PC-3 (cell line): ENCODE measurements around the gene MLF2. TPM values are rescaled to one million over a fixed set of nuclear protein-coding genes. Genes with fewer than 3 reads are reported as not detected.
A peak's percentile ranks its signal among the peaks of the same experiment; 100 is the strongest.

Experiments used
- ATAC-seq: fragments of 200-7000 bp; cut with Tn5 transposase; 2 replicates; pipeline ENCODE4 v1.9.1; 2020; ENCODE audit warnings: mild to moderate bottlenecking, moderate library complexity
- BruUV-seq: library from RNA; stranded (reverse); fragments of 400-500 nt; replicated peaks from 2 replicates; lab custom pipeline; 2021; lab: Mats Ljungman, UMichigan
- CTCF ChIA-PET: fragments of 300-600 bp; sonication (Branson Sonifier 250); formaldehyde crosslinking; loops from one replicate; lab custom pipeline; 2022; ENCODE audit warnings: antibody characterized with exemption; lab: Charles Lee
- POLR2A ChIA-PET: fragments of 300-600 bp; sonication (Branson Sonifier 250); formaldehyde crosslinking; loops from one replicate; lab custom pipeline; 2022; ENCODE audit warnings: antibody characterized with exemption; ENCODE audit not compliant: unreplicated experiment; lab: Charles Lee
- DNase-seq: peaks from one replicate; pipeline ENCODE4 v3.0.0-alpha.2; 2015
- H2AFZ ChIP-seq: fragments of 300-600 bp; sonication (generic); 2 replicates; pipeline ENCODE4 v1.6.0; 2016; ENCODE audit warnings: antibody characterized with exemption, low read length
- H3F3A ChIP-seq: fragments of 300-600 bp; sonication (generic); one replicate; pipeline ENCODE4 v1.6.0; 2017; ENCODE audit warnings: antibody characterized with exemption, low read length, control low read depth, mild to moderate bottlenecking; ENCODE audit not compliant: unreplicated experiment
- H3K27ac ChIP-seq: fragments of 300-600 bp; sonication (generic); 2 replicates; pipeline ENCODE4 v1.5.1; 2016; ENCODE audit warnings: mild to moderate bottlenecking, low read length
- H3K27me3 ChIP-seq: fragments of 300-600 bp; sonication (generic); 2 replicates; pipeline ENCODE4 v1.6.1; 2016; ENCODE audit warnings: low read length, mixed read lengths
- H3K36me3 ChIP-seq: fragments of 300-600 bp; sonication (generic); 2 replicates; pipeline ENCODE4 v1.6.1; 2016; ENCODE audit warnings: low read depth, mixed run types, low read length, mixed read lengths
- H3K4me1 ChIP-seq: fragments of 300-600 bp; sonication (generic); 2 replicates; pipeline ENCODE4 v1.5.1; 2016; ENCODE audit warnings: low read length; ENCODE audit not compliant: insufficient read depth
- H3K4me2 ChIP-seq: fragments of 300-600 bp; sonication (generic); 2 replicates; pipeline ENCODE4 v1.6.0; 2016; ENCODE audit warnings: low read length
- H3K4me3 ChIP-seq: fragments of 300-600 bp; sonication (generic); 2 replicates; pipeline ENCODE4 v1.5.1; 2016; ENCODE audit warnings: mild to moderate bottlenecking, low read length, mixed read lengths
- H3K79me2 ChIP-seq: fragments of 300-600 bp; sonication (generic); 2 replicates; pipeline ENCODE4 v1.6.1; 2017; ENCODE audit warnings: low read length, mixed read lengths
- H3K9ac ChIP-seq: fragments of 300-600 bp; sonication (generic); 2 replicates; pipeline ENCODE4 v1.6.0; 2016; ENCODE audit warnings: mild to moderate bottlenecking, low read length
- H3K9me2 ChIP-seq: fragments of 300-600 bp; sonication (generic); replicated peaks from 2 replicates; pipeline ENCODE4 v1.6.1; 2016; ENCODE audit warnings: mixed run types, low read length, mixed read lengths
- H3K9me3 ChIP-seq: fragments of 300-600 bp; sonication (generic); 2 replicates; pipeline ENCODE4 v1.6.1; 2016; ENCODE audit warnings: low read length, mixed read lengths
- H4K20me1 ChIP-seq: fragments of 300-600 bp; sonication (generic); 2 replicates; pipeline ENCODE4 v1.6.1; 2016; ENCODE audit warnings: low read length, mixed read lengths
- EZH2 ChIP-seq: fragments of 300-600 bp; sonication (generic); IDR thresholded peaks from one replicate; pipeline ENCODE4 v1.6.1; 2017; ENCODE audit warnings: antibody characterized with exemption, mild to moderate bottlenecking, low read length; ENCODE audit not compliant: unreplicated experiment
- EZH2phosphoT487 ChIP-seq: fragments of 300-600 bp; sonication (generic); IDR thresholded peaks from 2 replicates; pipeline ENCODE4 v1.6.1; 2018; ENCODE audit warnings: mild to moderate bottlenecking, antibody characterized with exemption, low read length, borderline replicate concordance
- intact Hi-C: fragments of 100-400 bp; cut with micrococcal nuclease; formaldehyde crosslinking; loops from 2 replicates; pipeline ENCODE4 v1.9.0; 2023
- total RNA-seq: library from RNA; depleted of rRNA; stranded (reverse); fragments of >200 nt; gene quantifications from 2 replicates; pipeline ENCODE4 v1.2.3, GENCODE V29; 2014
- TF ChIP-seq, protein P1 (sequence below): fragments of 300-600 bp; sonication (generic); conservative IDR thresholded peaks from 2 replicates; pipeline ENCODE4 v1.5.1; 2017; ENCODE audit warnings: antibody characterized with exemption, low read depth, mild to moderate bottlenecking, low read length

The MLF2 gene
- total RNA-seq, 1 experiment from 2014 or later = 222 TPM

DNA sequence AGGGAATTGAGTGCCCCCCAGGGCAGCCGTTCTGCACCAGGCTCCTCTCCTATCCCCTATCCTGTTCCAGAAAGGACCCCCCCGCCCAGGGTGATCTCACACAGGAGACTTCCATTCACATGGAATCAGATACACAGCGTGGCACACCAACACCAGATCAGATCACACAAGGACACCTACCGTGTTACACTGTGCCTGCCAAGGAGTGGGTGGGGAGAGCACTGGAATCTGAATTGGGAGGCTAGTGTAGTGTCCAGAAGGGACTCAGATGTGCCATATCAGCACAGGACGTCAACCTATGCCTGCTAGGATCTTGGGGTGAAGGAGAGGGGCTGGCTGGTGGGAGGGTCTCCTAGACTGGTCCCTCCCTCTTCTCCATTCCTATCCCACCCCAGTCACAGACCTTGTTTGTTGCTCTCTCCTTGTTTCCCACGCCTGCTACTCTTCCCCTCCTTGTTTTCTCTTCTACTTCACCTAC lies 15.5 kb upstream of the MLF2 start:
- intact Hi-C loops = no loop called here
- TF ChIP-seq EZH2 = no peak
- TF ChIP-seq, protein P1, sequence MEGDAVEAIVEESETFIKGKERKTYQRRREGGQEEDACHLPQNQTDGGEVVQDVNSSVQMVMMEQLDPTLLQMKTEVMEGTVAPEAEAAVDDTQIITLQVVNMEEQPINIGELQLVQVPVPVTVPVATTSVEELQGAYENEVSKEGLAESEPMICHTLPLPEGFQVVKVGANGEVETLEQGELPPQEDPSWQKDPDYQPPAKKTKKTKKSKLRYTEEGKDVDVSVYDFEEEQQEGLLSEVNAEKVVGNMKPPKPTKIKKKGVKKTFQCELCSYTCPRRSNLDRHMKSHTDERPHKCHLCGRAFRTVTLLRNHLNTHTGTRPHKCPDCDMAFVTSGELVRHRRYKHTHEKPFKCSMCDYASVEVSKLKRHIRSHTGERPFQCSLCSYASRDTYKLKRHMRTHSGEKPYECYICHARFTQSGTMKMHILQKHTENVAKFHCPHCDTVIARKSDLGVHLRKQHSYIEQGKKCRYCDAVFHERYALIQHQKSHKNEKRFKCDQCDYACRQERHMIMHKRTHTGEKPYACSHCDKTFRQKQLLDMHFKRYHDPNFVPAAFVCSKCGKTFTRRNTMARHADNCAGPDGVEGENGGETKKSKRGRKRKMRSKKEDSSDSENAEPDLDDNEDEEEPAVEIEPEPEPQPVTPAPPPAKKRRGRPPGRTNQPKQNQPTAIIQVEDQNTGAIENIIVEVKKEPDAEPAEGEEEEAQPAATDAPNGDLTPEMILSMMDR = no peak
- no peak for TF ChIP-seq EZH2phosphoT487
- Histone ChIP-seq H3K4me3 (peak overlapping the region; percentile 89), H3K36me3 (no peaks in the 10 kb centered on the region), H3K9ac (peak overlapping the region; percentile 79; the same call in 1 of the 2 replicates), H3K4me2 (peak overlapping the region; percentile 96), H3K27ac (no peak overlapping the region), H3K9me3 (no peaks in the 10 kb centered on the region), H3K4me1 (peaks cover 34% of the 10 kb centered on the region), H2AFZ (no peak overlapping the region), H3K9me2 (no peaks in the 10 kb centered on the region), H3K79me2 (peaks cover 27% of the 10 kb centered on the region), H3F3A (no peaks in the 10 kb centered on the region), H3K27me3 (no peaks in the 10 kb centered on the region), H4K20me1 (no peaks in the 10 kb centered on the region; the same call in 1 of the 2 replicates)
- ATAC-seq (no peak), DNase-seq (no peak)
- BruUV-seq = no TSS peak
- POLR2A ChIA-PET = no interaction called here
- CTCF ChIA-PET = no interaction called here

DNA sequence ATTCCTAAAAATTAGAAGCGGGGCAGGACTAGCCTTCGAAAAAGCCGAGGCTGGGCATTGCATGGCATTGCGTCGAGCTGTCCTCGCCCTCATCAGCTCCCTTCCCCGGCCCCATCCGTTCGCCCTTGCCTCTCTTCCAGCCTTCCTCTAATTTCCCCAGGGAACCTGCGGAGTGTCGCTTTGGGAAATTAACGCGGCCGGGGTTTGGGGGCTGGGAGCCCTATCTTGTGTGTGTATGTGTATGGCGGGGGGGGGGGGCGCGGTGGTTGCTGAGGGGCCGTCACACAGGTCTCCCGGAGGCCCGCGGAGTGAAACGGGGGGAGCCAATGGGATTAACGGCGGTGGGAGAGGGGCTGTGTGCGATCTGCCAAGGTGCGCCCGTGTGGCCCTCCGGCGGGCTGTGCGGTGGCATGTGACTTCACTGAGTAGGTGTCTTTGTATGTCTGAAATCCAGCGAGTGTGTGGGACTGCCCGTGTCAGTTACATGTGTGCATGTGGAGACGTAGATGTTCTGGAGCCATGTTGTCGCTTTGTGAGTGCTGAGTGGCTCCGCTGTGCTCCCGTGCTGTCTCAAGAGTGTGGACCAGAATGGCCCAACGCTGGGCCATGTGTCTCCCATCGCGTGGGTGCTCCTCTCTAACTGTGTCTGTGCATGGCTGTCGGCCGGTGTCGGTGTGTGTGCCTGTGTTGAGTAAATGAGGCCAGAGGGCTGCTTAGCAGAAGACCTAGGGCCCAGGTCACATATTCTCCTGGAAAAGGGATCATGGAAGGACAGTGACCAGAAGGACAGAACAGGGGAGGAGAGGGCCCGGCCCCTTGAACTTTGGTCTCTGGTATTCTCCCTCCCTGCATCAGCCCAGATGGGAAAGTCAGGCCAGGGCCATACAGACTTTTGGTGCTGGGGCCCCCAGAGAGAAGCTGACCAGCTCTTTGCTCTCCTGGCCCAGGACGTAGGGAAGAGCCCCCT lies 14.7 kb upstream of the MLF2 start:
- ChIA-PET POLR2A (interaction anchor here (0.6 to 1.5 kb wide), 2 partner anchors 14 to 65 kb away, joined by 4 to 14 read pairs; partner anchors contain the start of gene MLF2), CTCF (interaction anchor here (0.7 to 2.0 kb wide), 3 partner anchors 11 to 157 kb away, joined by 3 to 24 read pairs (median 10); partner anchors contain the start of gene MLF2)
- ATAC-seq (no peak), DNase-seq (peak; percentile 23)
- intact Hi-C loops = loop anchor here (2.0 kb wide), 1 partner anchor 15 kb away; the partner anchor contains the start of gene MLF2
- TF ChIP-seq, protein P1 = no peak
- TF ChIP-seq EZH2phosphoT487 (no peak), EZH2 (no peak)
- H3K9ac ChIP-seq = peak overlapping the region; percentile 79
- peak overlapping the region; percentile 75 for H2AFZ ChIP-seq
- no peaks in the 10 kb centered on the region for H3K27me3 ChIP-seq
- H3K4me3 ChIP-seq = peak overlapping the region; percentile 89
- H3K27ac ChIP-seq = peak overlapping the region; percentile 9; the same call in 1 of the 2 replicates
- H3F3A ChIP-seq = no peaks in the 10 kb centered on the region
- no peaks in the 10 kb centered on the region for H3K36me3 ChIP-seq
- peaks cover 36% of the 10 kb centered on the region for H3K4me1 ChIP-seq
- no peaks in the 10 kb centered on the region; the same call in 1 of the 2 replicates for H4K20me1 ChIP-seq
- H3K9me2 ChIP-seq = no peaks in the 10 kb centered on the region
- no peaks in the 10 kb centered on the region for H3K9me3 ChIP-seq
- peak overlapping the region; percentile 96 for H3K4me2 ChIP-seq
- BruUV-seq = TSS peak; percentile 34
- peaks cover 27% of the 10 kb centered on the region for H3K79me2 ChIP-seq
